ENCODE measurements around the gene SULT1C4. TPM values are rescaled to one million over a fixed set of nuclear protein-coding genes. Genes with fewer than 3 reads are reported as not detected.

SULT1C4 gene
- total RNA-seq, 2 experiments from 2014 or later, result not detected

- TF ChIP-seq EZH2phosphoT487 (IDR thresholded peaks at IDR 0.05; ENCODE audit: borderline replicate concordance, low read depth, low read length) (no peak), CTCF (conservative IDR thresholded peaks at IDR 0.05; ENCODE audit: low read length) (no peak)
- no peak overlapping the region for H3K27ac ChIP-seq (ENCODE audit: low read depth, low read length, poor library complexity, severe bottlenecking)
- CTCF ChIA-PET (ENCODE audit: unreplicated experiment), result no interaction called here
- no peaks in the 10 kb centered on the region for H3K79me2 ChIP-seq (ENCODE audit: insufficient read depth, low read depth, low read length)
- H3K9me2 ChIP-seq (ENCODE audit: insufficient read depth, low read length), result no peaks in the 10 kb centered on the region
- no peaks in the 10 kb centered on the region for H3K4me1 ChIP-seq (ENCODE audit: insufficient read depth, low read length, poor library complexity, severe bottlenecking)
- no peak overlapping the region for H3K4me3 ChIP-seq (ENCODE audit: low read depth, low read length, poor library complexity, severe bottlenecking)
- no peaks in the 10 kb centered on the region for H4K20me1 ChIP-seq (ENCODE audit: insufficient read depth, low read length)
- no peak overlapping the region for H3K4me2 ChIP-seq (ENCODE audit: low read length)
- no peaks in the 10 kb centered on the region for H3K9me3 ChIP-seq (ENCODE audit: low read length)
- intact Hi-C loops (cut with micrococcal nuclease; ENCODE audit: unreplicated experiment), result no loop called here
- H2AFZ ChIP-seq (ENCODE audit: low read length), result no peak overlapping the region
- no TSS peak for BruUV-seq (replicated peaks)
- no peak for DNase-seq (ENCODE audit: low spot score)
- POLR2A ChIA-PET, result no interaction called here
- no peaks in the 10 kb centered on the region for H3K36me3 ChIP-seq (ENCODE audit: insufficient read depth, low read length)
These were observed 10.7 kb upstream of the SULT1C4 start for GRCh38 chr2:108367014-108367413.

GRCh38 chr2:108367561-108368175, 10.1 kb upstream of the SULT1C4 start:
- Histone ChIP-seq H3K9me2 (ENCODE audit: insufficient read depth, low read length) (no peaks in the 10 kb centered on the region), H3K36me3 (ENCODE audit: insufficient read depth, low read length) (no peaks in the 10 kb centered on the region), H3K9me3 (ENCODE audit: low read length) (no peaks in the 10 kb centered on the region), H3K4me2 (ENCODE audit: low read length) (no peak overlapping the region), H4K20me1 (ENCODE audit: insufficient read depth, low read length) (no peaks in the 10 kb centered on the region), H3K79me2 (ENCODE audit: insufficient read depth, low read depth, low read length) (no peaks in the 10 kb centered on the region), H3K27ac (ENCODE audit: low read depth, low read length, poor library complexity, severe bottlenecking) (no peak overlapping the region), H3K4me3 (ENCODE audit: low read depth, low read length, poor library complexity, severe bottlenecking) (no peak overlapping the region), H3K4me1 (ENCODE audit: insufficient read depth, low read length, poor library complexity, severe bottlenecking) (no peaks in the 10 kb centered on the region), H2AFZ (ENCODE audit: low read length) (no peak overlapping the region)
- intact Hi-C loops (cut with micrococcal nuclease; ENCODE audit: unreplicated experiment), result no loop called here
- no TSS peak for BruUV-seq (replicated peaks)
- ChIA-PET POLR2A (no interaction called here), CTCF (ENCODE audit: unreplicated experiment) (no interaction called here)
- DNase-seq (ENCODE audit: low spot score), result no peak
- TF ChIP-seq EZH2phosphoT487 (IDR thresholded peaks at IDR 0.05; ENCODE audit: borderline replicate concordance, low read depth, low read length) (no peak), CTCF (conservative IDR thresholded peaks at IDR 0.05; ENCODE audit: low read length) (no peak)

- Histone ChIP-seq H3K4me3 (ENCODE audit: low read depth, low read length, poor library complexity, severe bottlenecking) (no peak overlapping the region), H3K4me1 (ENCODE audit: insufficient read depth, low read length, poor library complexity, severe bottlenecking) (no peaks in the 10 kb centered on the region), H3K4me2 (ENCODE audit: low read length) (no peak overlapping the region), H3K9me3 (ENCODE audit: low read length) (no peaks in the 10 kb centered on the region), H3K27ac (ENCODE audit: low read depth, low read length, poor library complexity, severe bottlenecking) (no peak overlapping the region), H3K36me3 (ENCODE audit: insufficient read depth, low read length) (no peaks in the 10 kb centered on the region), H3K9me2 (ENCODE audit: insufficient read depth, low read length) (no peaks in the 10 kb centered on the region), H4K20me1 (ENCODE audit: insufficient read depth, low read length) (no peaks in the 10 kb centered on the region), H3K79me2 (ENCODE audit: insufficient read depth, low read depth, low read length) (no peaks in the 10 kb centered on the region), H2AFZ (ENCODE audit: low read length) (no peak overlapping the region)
- TF ChIP-seq EZH2phosphoT487 (IDR thresholded peaks at IDR 0.05; ENCODE audit: borderline replicate concordance, low read depth, low read length), result no peak
- TF ChIP-seq CTCF (conservative IDR thresholded peaks at IDR 0.05; ENCODE audit: low read length), result peak; percentile 28; the same call in 1 of the 2 replicates
- DNase-seq (ENCODE audit: low spot score), result no peak
- intact Hi-C loops (cut with micrococcal nuclease; ENCODE audit: unreplicated experiment), result no loop called here
- CTCF ChIA-PET (ENCODE audit: unreplicated experiment), result interaction anchor here (0.6 kb wide), 1 partner anchor 1500 kb away, joined by 5 read pairs; no protein-coding TSS in a partner anchor
- POLR2A ChIA-PET, result interaction anchor here (0.6 kb wide), 1 partner anchor 74 kb away, joined by 4 read pairs; no protein-coding TSS in a partner anchor
- BruUV-seq (replicated peaks), result no TSS peak
These were observed 8.6 kb upstream of the SULT1C4 start for GRCh38 chr2:108369153-108369552.
